ENCODE results near the gene TRIM22.
"Not testable (repeated sequence)": the region's sequence is repeated elsewhere in the genome, so short reads cannot be mapped to it uniquely, and the experiment has no call there.

The TRIM22 gene

GRCh38 chr11:5703741-5704536, 14.3 kb downstream of the TRIM22 start:
- Mint-ChIP-seq H3K36me3 (ENCODE audit: low read depth) (no peaks in the 10 kb centered on the region), H3K27ac (no peak overlapping the region), H3K4me1 (no peaks in the 10 kb centered on the region), H3K27me3 (ENCODE audit: low read depth, poor library complexity) (peaks cover 6% of the 10 kb centered on the region), H3K4me3 (no peak overlapping the region), H3K9me3 (no peaks in the 10 kb centered on the region)
- no peak for DNase-seq
- TF ChIP-seq, protein P1, sequence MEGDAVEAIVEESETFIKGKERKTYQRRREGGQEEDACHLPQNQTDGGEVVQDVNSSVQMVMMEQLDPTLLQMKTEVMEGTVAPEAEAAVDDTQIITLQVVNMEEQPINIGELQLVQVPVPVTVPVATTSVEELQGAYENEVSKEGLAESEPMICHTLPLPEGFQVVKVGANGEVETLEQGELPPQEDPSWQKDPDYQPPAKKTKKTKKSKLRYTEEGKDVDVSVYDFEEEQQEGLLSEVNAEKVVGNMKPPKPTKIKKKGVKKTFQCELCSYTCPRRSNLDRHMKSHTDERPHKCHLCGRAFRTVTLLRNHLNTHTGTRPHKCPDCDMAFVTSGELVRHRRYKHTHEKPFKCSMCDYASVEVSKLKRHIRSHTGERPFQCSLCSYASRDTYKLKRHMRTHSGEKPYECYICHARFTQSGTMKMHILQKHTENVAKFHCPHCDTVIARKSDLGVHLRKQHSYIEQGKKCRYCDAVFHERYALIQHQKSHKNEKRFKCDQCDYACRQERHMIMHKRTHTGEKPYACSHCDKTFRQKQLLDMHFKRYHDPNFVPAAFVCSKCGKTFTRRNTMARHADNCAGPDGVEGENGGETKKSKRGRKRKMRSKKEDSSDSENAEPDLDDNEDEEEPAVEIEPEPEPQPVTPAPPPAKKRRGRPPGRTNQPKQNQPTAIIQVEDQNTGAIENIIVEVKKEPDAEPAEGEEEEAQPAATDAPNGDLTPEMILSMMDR (IDR thresholded peaks at IDR 0.05), result no peak

DNA sequence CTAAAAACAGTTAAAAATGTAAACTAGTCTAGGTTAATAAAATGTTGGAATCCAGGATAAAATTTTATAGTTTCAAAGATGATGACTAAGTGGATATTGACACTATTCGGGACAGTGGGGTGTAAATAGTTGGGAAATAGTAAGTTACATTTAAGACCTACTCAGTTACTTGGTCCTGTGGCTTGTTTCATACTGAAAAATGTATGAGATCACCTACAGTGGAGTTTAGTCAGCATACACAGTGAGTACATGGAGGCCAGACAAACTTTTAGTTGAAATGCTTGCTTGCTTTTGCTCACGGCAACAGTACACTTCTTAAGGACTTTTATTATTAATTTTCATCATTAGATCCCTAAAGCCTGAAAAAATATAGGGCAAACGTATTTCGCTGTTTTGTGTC, 16.1 kb downstream of the TRIM22 start:
- Mint-ChIP-seq H3K27me3 (ENCODE audit: low read depth, poor library complexity) (peaks cover 6% of the 10 kb centered on the region), H3K36me3 (ENCODE audit: low read depth) (no peaks in the 10 kb centered on the region), H3K9me3 (no peaks in the 10 kb centered on the region), H3K4me3 (no peak overlapping the region), H3K4me1 (no peaks in the 10 kb centered on the region), H3K27ac (no peak overlapping the region)
- no peak for DNase-seq
- TF ChIP-seq, protein P1 (IDR thresholded peaks at IDR 0.05), result no peak

DNA sequence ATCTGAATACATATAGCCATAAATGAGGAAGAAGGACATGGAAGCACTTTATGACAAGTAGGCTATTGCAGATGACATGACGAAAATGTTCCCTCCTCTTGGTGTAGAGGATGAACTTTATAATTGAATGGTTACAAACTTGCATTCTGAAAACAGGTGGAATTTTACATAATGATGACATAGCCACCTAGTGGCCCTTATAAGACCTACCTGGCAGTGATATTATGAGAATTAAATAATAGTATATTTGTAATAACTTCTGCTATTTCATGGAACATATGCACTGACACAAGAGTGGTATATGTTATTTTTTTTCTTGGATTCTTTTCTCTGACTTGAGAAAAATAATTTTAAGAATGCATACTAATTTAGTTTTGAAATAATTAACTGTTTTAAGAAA, 22.9 kb downstream of the TRIM22 start:
- Mint-ChIP-seq H3K27me3 (ENCODE audit: low read depth, poor library complexity) (peaks cover 12% of the 10 kb centered on the region), H3K27ac (no peak overlapping the region), H3K4me3 (no peak overlapping the region), H3K36me3 (ENCODE audit: low read depth) (no peaks in the 10 kb centered on the region), H3K9me3 (peaks cover 7% of the 10 kb centered on the region), H3K4me1 (no peaks in the 10 kb centered on the region)
- no peak for DNase-seq
- TF ChIP-seq, protein P1 (IDR thresholded peaks at IDR 0.05), result no peak

GRCh38 chr11:5713695-5714094, 24.1 kb downstream of the TRIM22 start:
- Mint-ChIP-seq H3K9me3 (peaks cover 13% of the 10 kb centered on the region), H3K36me3 (ENCODE audit: low read depth) (no peaks in the 10 kb centered on the region), H3K27me3 (ENCODE audit: low read depth, poor library complexity) (peaks cover 6% of the 10 kb centered on the region), H3K4me1 (no peaks in the 10 kb centered on the region), H3K4me3 (no peak overlapping the region), H3K27ac (no peak overlapping the region)
- TF ChIP-seq, protein P1 (IDR thresholded peaks at IDR 0.05), result no peak
- no peak for DNase-seq

GRCh38 chr11:5716518-5716917, 26.9 kb downstream of the TRIM22 start:
- H3K9me3 Mint-ChIP-seq, result peaks cover 13% of the 10 kb centered on the region
- H3K36me3 Mint-ChIP-seq (ENCODE audit: low read depth); H3K27ac Mint-ChIP-seq; DNase-seq; H3K4me1 Mint-ChIP-seq; H3K4me3 Mint-ChIP-seq: not testable (repeated sequence)
- H3K27me3 Mint-ChIP-seq (ENCODE audit: low read depth, poor library complexity), result peaks cover 11% of the 10 kb centered on the region

- Mint-ChIP-seq H3K4me3 (no peak overlapping the region), H3K9me3 (peaks cover 13% of the 10 kb centered on the region), H3K27me3 (ENCODE audit: low read depth, poor library complexity) (peaks cover 14% of the 10 kb centered on the region), H3K27ac (no peak overlapping the region), H3K4me1 (no peaks in the 10 kb centered on the region), H3K36me3 (ENCODE audit: low read depth) (no peaks in the 10 kb centered on the region)
- TF ChIP-seq, protein P1 (IDR thresholded peaks at IDR 0.05), result no peak
- DNase-seq, result no peak
Measured at GRCh38 chr11:5719703-5720495, 30.3 kb downstream of the TRIM22 start.
